Endothelial cell (in vitro differentiated cells): ENCODE data around the gene SLC35A4. TPM values are rescaled to one million over a fixed set of nuclear protein-coding genes. Genes with fewer than 3 reads are reported as not detected.

ENCODE experiments used
- DNase-seq: peaks from one replicate; pipeline ENCODE4 v3.0.0; 2021; ENCODE audit warnings: low spot score
- H3K27ac Mint-ChIP-seq: one replicate; pipeline ENCODE4 v1.8.0; 2021; ENCODE audit warnings: mixed read lengths, inconsistent platforms; ENCODE audit not compliant: unreplicated experiment
- H3K27me3 Mint-ChIP-seq: one replicate; pipeline ENCODE4 v1.8.0; 2021; ENCODE audit warnings: mild to moderate bottlenecking, moderate library complexity, mixed read lengths, inconsistent platforms; ENCODE audit not compliant: unreplicated experiment
- H3K36me3 Mint-ChIP-seq: one replicate; pipeline ENCODE4 v1.8.0; 2021; ENCODE audit warnings: mild to moderate bottlenecking, low read depth, mixed read lengths, inconsistent platforms; ENCODE audit not compliant: unreplicated experiment
- H3K4me1 Mint-ChIP-seq: one replicate; pipeline ENCODE4 v1.8.0; 2021; ENCODE audit warnings: mild to moderate bottlenecking, mixed read lengths, inconsistent platforms; ENCODE audit not compliant: unreplicated experiment
- H3K4me3 Mint-ChIP-seq: one replicate; pipeline ENCODE4 v1.8.0; 2021; ENCODE audit warnings: mild to moderate bottlenecking, mixed read lengths, inconsistent platforms; ENCODE audit not compliant: unreplicated experiment
- H3K9me3 Mint-ChIP-seq: one replicate; pipeline ENCODE4 v1.8.0; 2021; ENCODE audit warnings: mixed read lengths, inconsistent platforms; ENCODE audit not compliant: unreplicated experiment
- CTCF ChIP-seq: fragments of 200-600 bp; sonication (generic); IDR thresholded peaks from one replicate; pipeline ENCODE4 v1.5.0; 2021; ENCODE audit warnings: antibody characterized with exemption; ENCODE audit not compliant: unreplicated experiment
- long read RNA-seq: library from polyadenylated mRNA; unstranded; transcript quantifications from one replicate; pipeline ENCODE4 v2.0.0, GENCODE V29; 2020; ENCODE audit not compliant: unreplicated experiment
- total RNA-seq: library from RNA; stranded (reverse); fragmentation: NEBNext Ultra II Directional; extraction: Animal tissue kit (Norgen Biotek cat#: 25700); gene quantifications from one replicate; pipeline ENCODE4 v1.2.1, GENCODE V29; 2021; ENCODE audit not compliant: unreplicated experiment

SLC35A4 gene
- 91.2 TPM for total RNA-seq
- long read RNA-seq, transcript SLC35A4-202 (2 exons, 3,617 nt) = minor isoform, 5 of 65 reads
- long read RNA-seq, transcript SLC35A4-201 (3 exons, 3,041 nt) = major isoform, 54 of 65 reads
- long read RNA-seq, partial matches to known transcripts = 0 of 65 reads
- long read RNA-seq, other reads (novel, unspliced or antisense) = 6 of 65 reads

GRCh38 chr5:140564196-140565023 is at the start of gene SLC35A4, which contains the start of gene APBB3:
Gene SLC35A4, plus strand, starts transcription at chr5:140564828. Its CDS starts 2,342 bp downstream, at chr5:140567170.
Gene APBB3, minus strand, starts transcription at chr5:140564598. Its CDS starts 353 bp downstream, at chr5:140564245.
- Mint-ChIP-seq H3K4me3 (peak within 1 kb of the TSS; percentile 99), H3K36me3 (peaks cover 33% of the 10 kb centered on the region), H3K4me1 (peaks cover 23% of the 10 kb centered on the region), H3K27ac (peak within 1 kb of the TSS; percentile 84), H3K27me3 (peaks cover 37% of the 10 kb centered on the region), H3K9me3 (no peaks in the 10 kb centered on the region)
- TF ChIP-seq CTCF = no peak
- peak; percentile 87 for DNase-seq

GRCh38 chr5:140524003-140524402 is 40.6 kb upstream of the SLC35A4 start:
- peak overlapping the region; percentile 35 for H3K4me3 Mint-ChIP-seq
- no peak for TF ChIP-seq CTCF
- H3K36me3 Mint-ChIP-seq = peaks cover 17% of the 10 kb centered on the region
- H3K9me3 Mint-ChIP-seq = no peaks in the 10 kb centered on the region
- DNase-seq = no peak
- no peak overlapping the region for H3K27ac Mint-ChIP-seq
- no peaks in the 10 kb centered on the region for H3K27me3 Mint-ChIP-seq
- peaks cover 2% of the 10 kb centered on the region for H3K4me1 Mint-ChIP-seq

DNA sequence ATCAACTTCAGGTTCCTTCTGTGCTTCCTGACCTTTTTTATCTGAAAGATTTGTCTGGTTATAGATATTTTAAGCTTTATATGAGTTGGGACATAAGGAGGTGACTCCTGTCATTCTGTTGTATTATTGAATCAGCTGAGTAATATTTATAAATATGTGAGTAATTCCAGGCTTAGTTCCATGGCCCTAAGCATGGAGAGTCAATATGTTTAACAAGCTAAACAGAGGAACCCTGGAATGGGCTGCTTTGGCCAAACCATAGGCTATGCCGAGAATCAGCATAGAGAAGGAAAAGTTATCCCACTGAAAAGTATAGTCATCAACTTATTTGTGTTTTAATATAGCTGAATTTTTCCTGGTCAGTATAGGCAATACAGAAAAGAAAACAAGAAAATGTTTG is 24.4 kb upstream of the SLC35A4 start:
- H3K9me3 Mint-ChIP-seq = no peaks in the 10 kb centered on the region
- H3K36me3 Mint-ChIP-seq = peaks cover 29% of the 10 kb centered on the region
- no peak for TF ChIP-seq CTCF
- peaks cover 10% of the 10 kb centered on the region for H3K4me1 Mint-ChIP-seq
- peak overlapping the region; percentile 45 for H3K4me3 Mint-ChIP-seq
- DNase-seq = no peak
- no peak overlapping the region for H3K27ac Mint-ChIP-seq
- no peaks in the 10 kb centered on the region for H3K27me3 Mint-ChIP-seq

- Mint-ChIP-seq H3K4me1 (peaks cover 23% of the 10 kb centered on the region), H3K36me3 (peaks cover 26% of the 10 kb centered on the region), H3K27ac (no peak overlapping the region), H3K4me3 (no peak overlapping the region), H3K27me3 (peaks cover 4% of the 10 kb centered on the region), H3K9me3 (no peaks in the 10 kb centered on the region)
- DNase-seq = no peak
- no peak for TF ChIP-seq CTCF
Observed at GRCh38 chr5:140542972-140543371, 21.7 kb upstream of the SLC35A4 start.

DNA sequence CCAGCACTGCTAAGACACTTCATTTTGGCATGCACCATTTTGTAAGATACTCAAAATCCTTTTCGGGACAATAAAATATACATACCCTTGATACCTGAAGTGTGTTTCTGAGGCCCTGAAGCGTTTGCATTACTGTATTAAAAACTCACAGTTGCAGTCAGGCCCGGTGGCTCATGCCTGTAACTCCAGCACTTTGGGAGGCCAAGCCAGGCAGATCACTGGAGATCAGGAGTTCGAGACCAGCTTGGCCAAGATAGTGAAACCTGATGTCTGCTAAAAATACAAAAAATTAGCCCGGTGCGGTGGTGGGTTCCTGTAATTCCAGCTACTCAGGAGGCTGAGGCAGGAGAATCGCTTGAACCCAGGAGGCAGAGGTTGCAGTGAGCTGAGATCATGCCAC is 19.6 kb upstream of the SLC35A4 start:
- H3K9me3 Mint-ChIP-seq = no peaks in the 10 kb centered on the region
- H3K27me3 Mint-ChIP-seq = peaks cover 6% of the 10 kb centered on the region
- no peak overlapping the region for H3K27ac Mint-ChIP-seq
- H3K4me3 Mint-ChIP-seq = peak overlapping the region; percentile 24
- no peak for TF ChIP-seq CTCF
- H3K4me1 Mint-ChIP-seq = peaks cover 41% of the 10 kb centered on the region
- peaks cover 37% of the 10 kb centered on the region for H3K36me3 Mint-ChIP-seq
- DNase-seq = no peak
